Stimulated activated naive CD8-positive, alpha-beta T cell treated with anti-CD3 and anti-CD28 coated beads, Interleukin-15, Interleukin-2, amounts not matched to agents 100 U/mL and 50 U/mL, for 24 hours (primary cell): ENCODE data around the gene LYST.

Experiments used
- ATAC-seq: fragments of 150-1000 bp; cut with Tn5 transposase; one replicate; pipeline ENCODE4 v1.10.0; 2021
- DNase-seq: peaks from one replicate; pipeline ENCODE4 v3.0.0; 2021

The LYST gene

GRCh38 chr1:235712812-235713211 is 153.9 kb downstream of the LYST start:
- ATAC-seq = no peak
- no peak for DNase-seq

DNA sequence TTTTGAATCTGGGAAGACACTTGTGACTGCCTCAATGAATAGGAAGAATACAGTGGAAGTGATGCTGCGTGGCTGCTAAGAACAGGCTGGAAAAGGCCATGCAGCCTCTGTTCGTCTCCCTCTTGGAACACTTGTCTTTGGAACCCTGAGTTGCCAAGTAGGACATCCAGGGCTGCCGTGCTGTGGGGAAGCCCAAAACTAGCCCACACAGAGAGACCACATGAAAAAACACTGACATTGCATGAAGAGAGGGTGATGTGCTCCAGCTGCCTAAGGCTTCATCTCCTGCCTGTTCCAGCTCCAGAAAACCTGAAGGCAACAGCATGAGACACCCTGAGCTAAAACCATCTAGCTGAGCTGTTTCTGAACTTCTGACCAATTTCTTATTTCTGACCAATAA is 156.0 kb downstream of the LYST start:
- ATAC-seq (no peak), DNase-seq (no peak)

- ATAC-seq = no peak
Observed at GRCh38 chr1:235709018-235709417, 157.7 kb downstream of the LYST start.

DNA sequence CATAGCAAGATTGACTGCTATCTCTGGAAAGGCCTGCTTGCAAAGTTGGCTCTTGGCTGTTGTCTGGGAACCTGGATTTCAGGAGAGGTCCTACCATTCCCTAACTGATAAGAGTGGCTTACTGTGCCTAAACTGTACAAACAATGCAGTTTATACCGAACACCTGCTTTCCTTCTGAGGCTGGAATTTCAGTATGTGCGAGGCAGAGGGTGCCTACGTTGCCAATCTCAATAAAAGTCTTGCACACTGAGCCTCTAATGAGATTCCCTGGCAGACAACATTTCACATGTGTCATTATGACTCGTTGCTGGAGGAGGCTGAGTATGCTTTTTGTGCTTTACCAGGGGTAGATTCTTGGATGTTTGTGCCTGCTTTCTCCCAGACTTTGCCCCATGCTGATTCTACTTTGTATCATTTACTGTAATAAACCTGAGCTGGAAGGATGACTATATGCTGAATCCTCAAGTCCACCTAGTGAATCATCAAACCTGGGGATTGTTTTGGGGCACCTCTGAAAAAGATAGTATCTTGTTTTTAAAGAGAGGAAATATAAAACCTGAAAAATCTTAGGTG is 158.2 kb downstream of the LYST start:
- ATAC-seq (no peak), DNase-seq (no peak)

More at GRCh38 chr1:235709018-235709417, 157.7 kb downstream of the LYST start:
- DNase-seq = no peak

DNA sequence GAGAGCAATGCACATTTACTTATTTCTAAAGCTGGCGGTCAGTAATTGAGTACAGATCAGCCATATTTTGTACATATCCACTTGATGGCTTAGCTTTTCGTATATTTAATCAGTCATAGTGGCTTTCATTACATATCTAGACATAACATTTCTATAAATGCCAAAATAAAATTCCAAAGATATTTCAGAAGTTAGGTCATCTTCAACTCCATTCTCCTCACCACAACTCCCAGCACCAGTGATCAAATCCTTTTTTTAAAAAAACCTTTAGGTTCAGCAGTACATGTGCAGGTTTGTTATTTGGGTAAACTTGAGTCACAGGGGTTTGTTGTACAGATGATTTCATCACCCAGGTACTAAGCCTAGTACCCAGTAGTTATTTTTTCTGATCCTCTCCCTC is 163.2 kb downstream of the LYST start:
- no peak for DNase-seq
- no peak for ATAC-seq

DNA sequence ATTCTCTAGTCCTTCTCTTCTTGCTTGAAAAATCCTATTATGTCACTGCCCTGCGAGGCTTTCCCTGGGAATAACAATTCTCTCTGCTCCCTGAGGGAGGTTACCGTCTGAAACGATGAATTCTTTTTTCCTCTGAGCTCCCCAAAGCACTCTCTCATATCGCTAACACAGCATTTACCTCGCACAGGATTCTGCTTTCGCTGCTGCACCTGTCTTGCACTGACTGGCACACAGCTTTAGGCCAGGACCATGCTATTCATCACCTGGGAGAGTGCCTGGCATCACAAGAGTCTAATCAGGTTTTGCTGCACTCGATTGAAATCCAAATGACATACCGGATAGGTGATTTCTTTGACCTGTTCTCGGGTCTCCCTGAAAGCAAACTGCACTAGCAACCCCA is 164.3 kb downstream of the LYST start:
- DNase-seq = no peak
- ATAC-seq = no peak

DNA sequence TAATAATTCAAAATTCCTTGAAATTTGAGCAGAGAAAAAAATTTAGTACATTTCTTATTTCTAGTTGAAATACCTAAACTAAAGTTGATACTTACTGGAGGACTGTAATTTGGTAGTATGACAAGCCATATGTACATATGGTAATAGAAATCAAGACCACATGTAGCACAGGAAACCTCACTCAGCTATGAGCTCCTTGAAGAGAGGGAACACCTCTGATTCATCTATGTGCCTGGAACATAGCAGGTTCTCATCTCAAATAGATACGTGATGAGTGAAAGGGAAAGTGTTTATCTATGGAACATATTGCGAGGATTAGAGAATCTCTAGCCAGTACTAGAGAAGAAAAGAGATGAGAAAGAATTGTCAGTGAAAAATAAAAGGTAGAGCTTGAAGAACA is 169.2 kb downstream of the LYST start:
- DNase-seq (no peak), ATAC-seq (peak; percentile 98)

GRCh38 chr1:235689356-235689755 is 177.3 kb downstream of the LYST start:
- no peak for ATAC-seq
- no peak for DNase-seq

- DNase-seq (no peak), ATAC-seq (no peak)
Observed at GRCh38 chr1:235688096-235688495, 178.6 kb downstream of the LYST start.

- ATAC-seq (no peak), DNase-seq (no peak)
Observed at GRCh38 chr1:235683653-235684052, 183.1 kb downstream of the LYST start.

GRCh38 chr1:235682216-235682615 is 184.5 kb downstream of the LYST start:
- DNase-seq = no peak
- no peak for ATAC-seq

DNA sequence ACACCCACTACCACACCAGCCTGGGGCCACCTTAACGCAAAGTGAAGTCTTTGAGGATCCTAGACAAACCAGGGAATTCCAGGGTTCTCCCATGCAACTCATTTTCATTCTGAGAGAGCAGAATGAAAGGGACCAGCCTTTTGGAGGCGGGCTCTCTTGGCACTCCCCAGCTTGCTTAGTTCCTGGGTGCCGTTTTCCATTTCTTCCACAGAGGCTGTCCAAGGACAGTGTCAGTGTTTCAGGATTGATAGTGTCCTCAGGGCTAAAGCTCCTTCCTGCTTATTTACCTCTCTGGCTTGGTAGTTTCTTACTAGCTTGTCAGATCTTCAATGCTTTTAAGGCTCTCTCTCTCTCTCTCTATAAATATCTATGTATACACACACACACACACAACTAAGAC is 187.1 kb downstream of the LYST start:
- DNase-seq = no peak
- no peak for ATAC-seq

- no peak for ATAC-seq
Observed at GRCh38 chr1:235679005-235679404, 187.7 kb downstream of the LYST start.

DNA sequence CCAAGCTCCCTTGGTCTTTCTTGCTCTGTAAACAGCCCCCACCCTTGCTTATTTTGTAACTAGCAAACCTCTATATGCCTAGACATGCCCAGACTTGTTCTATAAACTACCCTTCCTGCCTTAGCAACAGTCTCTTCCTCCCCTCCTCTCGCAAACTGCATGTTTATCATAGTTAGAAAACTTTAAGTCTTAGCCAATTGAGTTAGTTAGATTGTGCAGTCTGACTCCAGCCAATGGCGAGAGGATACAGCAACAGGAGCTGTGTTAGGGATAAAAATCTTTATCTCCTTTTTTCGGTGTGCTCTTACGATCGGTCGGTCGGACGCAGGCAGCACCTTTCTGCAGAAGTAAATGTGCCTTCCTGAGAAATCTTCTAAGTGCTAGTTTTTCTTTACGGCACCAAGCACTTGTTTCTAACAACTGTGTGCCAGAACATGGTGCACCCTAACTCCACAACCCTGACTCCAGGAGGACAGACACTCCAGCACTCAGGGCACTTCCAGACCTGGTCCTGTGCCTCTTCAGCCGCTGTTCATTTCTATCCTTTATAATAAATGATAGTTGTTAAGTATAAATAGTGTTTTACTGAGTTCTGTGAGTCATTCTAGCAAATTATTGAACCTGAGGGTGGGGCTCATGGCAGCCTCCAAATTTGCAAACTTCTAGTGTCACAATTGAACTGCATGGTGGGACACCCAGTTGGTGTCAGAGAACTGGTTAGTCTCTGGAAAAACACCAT is 191.4 kb downstream of the LYST start:
- DNase-seq = no peak
- ATAC-seq = no peak

More at GRCh38 chr1:235679005-235679404, 187.7 kb downstream of the LYST start:
- no peak for DNase-seq

DNA sequence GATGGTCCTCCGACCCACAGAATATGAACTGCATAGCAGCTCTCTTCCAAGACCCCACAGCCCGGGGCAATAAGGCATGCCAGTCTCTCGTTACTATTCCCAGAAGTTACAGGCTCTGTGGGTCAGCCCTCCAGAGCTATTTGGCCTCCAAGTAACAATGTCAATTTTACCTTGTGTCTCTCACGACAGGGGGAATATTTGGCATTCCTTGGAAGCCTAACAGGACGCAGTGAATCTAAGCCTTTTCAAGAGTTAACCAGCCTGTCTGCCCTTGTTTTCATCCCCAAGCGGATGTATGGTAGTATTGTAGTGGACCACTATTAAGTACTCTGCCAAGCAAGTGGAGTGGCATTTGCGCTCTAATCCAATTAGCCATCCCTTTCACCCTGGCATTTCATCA is 192.7 kb downstream of the LYST start:
- no peak for ATAC-seq

GRCh38 chr1:235671992-235672391 is 194.7 kb downstream of the LYST start:
- ATAC-seq (no peak), DNase-seq (no peak)

More for the DNA sequence above, 192.7 kb downstream of the LYST start:
- no peak for DNase-seq

DNA sequence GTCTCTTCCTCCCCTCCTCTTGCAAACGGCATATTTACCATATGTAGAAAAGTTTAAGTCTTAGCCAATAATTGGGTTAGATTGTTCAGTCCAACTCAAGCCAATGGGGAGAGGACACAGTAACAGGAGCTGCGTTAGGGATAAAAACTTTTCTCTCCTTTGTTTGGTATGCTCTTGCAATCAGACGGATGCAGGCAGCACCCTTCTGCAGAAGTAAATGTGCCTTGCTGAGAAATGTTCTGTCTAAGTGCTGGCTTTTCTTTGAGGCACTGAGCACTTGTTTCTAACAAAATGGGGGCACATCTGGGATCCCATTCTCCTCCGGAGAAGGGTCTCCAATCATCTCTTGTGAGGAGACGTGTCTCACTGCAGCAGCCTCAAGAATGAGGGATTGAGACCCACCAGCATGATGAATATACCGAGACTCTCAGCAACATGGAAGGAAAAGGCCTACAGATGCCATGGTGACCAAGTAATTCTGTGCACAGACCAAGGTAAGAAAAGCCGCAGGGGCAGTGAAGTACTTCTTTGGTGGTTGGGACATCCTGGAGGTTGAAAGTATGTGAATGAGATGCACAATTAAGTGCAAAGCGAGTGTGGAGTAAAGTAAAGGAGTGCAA is 196.4 kb downstream of the LYST start:
- no peak for ATAC-seq

GRCh38 chr1:235669277-235669676 is 197.4 kb downstream of the LYST start:
- no peak for ATAC-seq
- no peak for DNase-seq

More for the DNA sequence above, 196.4 kb downstream of the LYST start:
- DNase-seq = no peak

- no peak for ATAC-seq
Observed at GRCh38 chr1:235663628-235664027, 203.1 kb downstream of the LYST start.

GRCh38 chr1:235661568-235661967 is 205.1 kb downstream of the LYST start:
- ATAC-seq (no peak), DNase-seq (no peak)

More at GRCh38 chr1:235663628-235664027, 203.1 kb downstream of the LYST start:
- no peak for DNase-seq

GRCh38 chr1:235659186-235659771 is 207.4 kb downstream of the LYST start:
- DNase-seq = no peak
- no peak for ATAC-seq

GRCh38 chr1:235657747-235658526 is 208.8 kb downstream of the LYST start:
- ATAC-seq (no peak), DNase-seq (no peak)
